H9 (cell line): ENCODE measurements around the gene POU5F1. TPM values are rescaled to one million over a fixed set of nuclear protein-coding genes. Genes with fewer than 3 reads are reported as not detected.

ENCODE experiments used
- DNase-seq: peaks from one replicate; pipeline ENCODE4 v3.0.0-alpha.2; 2017
- H2AFZ ChIP-seq: one replicate; pipeline ENCODE4 v1.6.1; 2013; ENCODE audit warnings: mild to moderate bottlenecking, low read length, control low read depth, moderate library complexity
- H2AK5ac ChIP-seq: 2 replicates; pipeline ENCODE4 v1.6.1; 2013; ENCODE audit warnings: low read length, control low read depth, mixed read lengths; ENCODE audit not compliant: insufficient read length
- H2BK120ac ChIP-seq: one replicate; pipeline ENCODE4 v1.6.1; 2013; ENCODE audit warnings: low read depth, mild to moderate bottlenecking, low read length, control low read depth, inconsistent platforms; ENCODE audit not compliant: poor library complexity, severe bottlenecking
- H2BK12ac ChIP-seq: 2 replicates; pipeline ENCODE4 v1.6.1; 2013; ENCODE audit warnings: low read length, control low read depth, mixed read lengths, low read depth; ENCODE audit not compliant: insufficient read length
- H2BK15ac ChIP-seq: 2 replicates; pipeline ENCODE4 v1.6.1; 2013; ENCODE audit warnings: low read depth, low read length, control low read depth
- H2BK20ac ChIP-seq: one replicate; pipeline ENCODE4 v1.6.1; 2013; ENCODE audit warnings: low read depth, mild to moderate bottlenecking, low read length, control low read depth, inconsistent platforms; ENCODE audit not compliant: poor library complexity, severe bottlenecking
- H2BK5ac ChIP-seq: 2 replicates; pipeline ENCODE4 v1.6.1; 2013; ENCODE audit warnings: low read length, control low read depth, mixed read lengths; ENCODE audit not compliant: insufficient read length
- H3K14ac ChIP-seq: 2 replicates; pipeline ENCODE4 v1.6.1; 2013; ENCODE audit warnings: low read length, control low read depth; ENCODE audit not compliant: insufficient read depth
- H3K18ac ChIP-seq: 2 replicates; pipeline ENCODE4 v1.6.1; 2013; ENCODE audit warnings: low read depth, mild to moderate bottlenecking, mixed read lengths, low read length, control low read depth; ENCODE audit not compliant: insufficient read length
- H3K23ac ChIP-seq: 2 replicates; pipeline ENCODE4 v1.6.1; 2013; ENCODE audit warnings: low read length, control low read depth, mixed read lengths, low read depth; ENCODE audit not compliant: insufficient read length
- H3K23me2 ChIP-seq: 2 replicates; pipeline ENCODE4 v1.6.1; 2013; ENCODE audit warnings: low read depth, mild to moderate bottlenecking, mixed read lengths, low read length, control low read depth; ENCODE audit not compliant: insufficient read length, poor library complexity, severe bottlenecking
- H3K27ac ChIP-seq: 2 replicates; pipeline ENCODE4 v1.5.1; 2013; ENCODE audit warnings: low read length, control low read depth, mixed read lengths, low read depth; ENCODE audit not compliant: insufficient read length
- H3K27me3 ChIP-seq: 2 replicates; pipeline ENCODE4 v1.6.1; 2013; ENCODE audit warnings: low read length, control low read depth, inconsistent platforms; ENCODE audit not compliant: insufficient read depth
- H3K4ac ChIP-seq: 2 replicates; pipeline ENCODE4 v1.6.1; 2013; ENCODE audit warnings: low read depth, mild to moderate bottlenecking, control low read depth, inconsistent platforms, low read length, moderate library complexity
- H3K4me1 ChIP-seq: 2 replicates; pipeline ENCODE4 v1.6.1; 2013; ENCODE audit warnings: low read length, control low read depth, inconsistent platforms; ENCODE audit not compliant: insufficient read depth
- H3K4me2 ChIP-seq: 2 replicates; pipeline ENCODE4 v1.6.1; 2013; ENCODE audit warnings: low read length, control low read depth, mixed read lengths; ENCODE audit not compliant: insufficient read length, insufficient read depth
- H3K56ac ChIP-seq: 2 replicates; pipeline ENCODE4 v1.6.1; 2013; ENCODE audit warnings: low read depth, mild to moderate bottlenecking, mixed read lengths, low read length, control low read depth; ENCODE audit not compliant: insufficient read length
- H3K79me1 ChIP-seq: 2 replicates; pipeline ENCODE4 v1.6.1; 2013; ENCODE audit warnings: low read depth, mild to moderate bottlenecking, moderate library complexity, low read length, control low read depth, inconsistent platforms; ENCODE audit not compliant: insufficient read depth, poor library complexity, severe bottlenecking
- H3K79me2 ChIP-seq: 2 replicates; pipeline ENCODE4 v1.6.1; 2013; ENCODE audit warnings: low read length, control low read depth, inconsistent platforms; ENCODE audit not compliant: insufficient read depth
- H3K9ac ChIP-seq: 2 replicates; pipeline ENCODE4 v1.6.1; 2013; ENCODE audit warnings: low read length, control low read depth, mixed read lengths; ENCODE audit not compliant: insufficient read length; ENCODE audit errors: extremely low read depth
- H3K9me3 ChIP-seq: one replicate; pipeline ENCODE4 v1.6.1; 2013; ENCODE audit warnings: low read depth, low read length, inconsistent platforms; ENCODE audit not compliant: control insufficient read depth
- H3T11ph ChIP-seq: one replicate; pipeline ENCODE4 v1.6.1; 2013; ENCODE audit warnings: mild to moderate bottlenecking, low read length, control low read depth, inconsistent platforms
- H4K20me1 ChIP-seq: one replicate; pipeline ENCODE4 v1.6.1; 2013; ENCODE audit not compliant: control insufficient read depth, insufficient read length, insufficient read depth
- H4K5ac ChIP-seq: 2 replicates; pipeline ENCODE4 v1.6.1; 2013; ENCODE audit warnings: low read depth, mild to moderate bottlenecking, mixed read lengths, low read length, control low read depth; ENCODE audit not compliant: insufficient read length
- H4K8ac ChIP-seq: replicated peaks from 2 replicates; pipeline ENCODE4 v1.6.1; 2013; ENCODE audit warnings: low read length, control low read depth, mixed read lengths, low read depth; ENCODE audit not compliant: insufficient read length
- H4K91ac ChIP-seq: 2 replicates; pipeline ENCODE4 v1.6.1; 2013; ENCODE audit warnings: low read depth, mild to moderate bottlenecking, moderate library complexity, mixed read lengths, low read length, control low read depth; ENCODE audit not compliant: insufficient read length
- H3K27ac Mint-ChIP-seq, 3 experiments: 2 replicates in 2 of 3; 3 replicates in 1 of 3; pipeline ENCODE4 v1.8.0; 2020 to 2021; ENCODE audit warnings: mixed read lengths in 3 of 3, mild to moderate bottlenecking in 1 of 3, moderate library complexity in 1 of 3
- H3K27me3 Mint-ChIP-seq: 2 replicates; pipeline ENCODE4 v1.8.0; 2021; ENCODE audit warnings: low read depth, mild to moderate bottlenecking, moderate library complexity, mixed read lengths
- H3K36me3 Mint-ChIP-seq, 3 experiments: 2 replicates in 2 of 3; 3 replicates in 1 of 3; pipeline ENCODE4 v1.8.0; 2020 to 2021; ENCODE audit warnings: low read depth in 3 of 3, mixed read lengths in 3 of 3; ENCODE audit not compliant: insufficient read depth in 1 of 3
- H3K4me1 Mint-ChIP-seq, 2 experiments: 2 replicates each; pipeline ENCODE4 v1.8.0; 2020; ENCODE audit warnings: mixed read lengths in 2 of 2
- H3K4me3 Mint-ChIP-seq, 2 experiments: 2 replicates in 1 of 2; 3 replicates in 1 of 2; pipeline ENCODE4 v1.8.0; 2020 to 2021; ENCODE audit warnings: mild to moderate bottlenecking in 2 of 2, mixed read lengths in 2 of 2, moderate library complexity in 1 of 2
- H3K9me3 Mint-ChIP-seq, 2 experiments: 2 replicates in 1 of 2; 3 replicates in 1 of 2; pipeline ENCODE4 v1.8.0; 2020; ENCODE audit warnings: mild to moderate bottlenecking in 2 of 2, mixed read lengths in 2 of 2, moderate library complexity in 1 of 2
- CTCF ChIP-seq: fragments of 200-600 bp; sonication (generic); conservative IDR thresholded peaks from 3 replicates; pipeline ENCODE4 v1.8.0; 2021; ENCODE audit warnings: antibody characterized with exemption, mild to moderate bottlenecking
- WGBS: extraction: QIAGEN DNeasy Blood & Tissue Kit; methylation state at CpG from one replicate; pipeline ENCODE4 v1.1.7; 2013; ENCODE audit warnings: missing lambda C conversion rate, low lambda C conversion rate, mixed read lengths; ENCODE audit not compliant: insufficient read length; ENCODE audit errors: extremely low coverage; 5-methylcytosine and 5-hydroxymethylcytosine counted together
- total RNA-seq: library from RNA; stranded (reverse); gene quantifications from 2 replicates; pipeline ENCODE4 v1.2.1, GENCODE V29; 2021

The POU5F1 gene
- total RNA-seq, 1 experiment from 2014 or later: 2,134 TPM

GRCh38 chr6:31187780-31188194 is 17.3 kb upstream of the POU5F1 start:
- Mint-ChIP-seq H3K4me1 (peaks cover 28 to 40% of the 10 kb centered on the region in 2 experiments), H3K9me3 (peaks cover 0 to 2% of the 10 kb centered on the region in 2 experiments; a peak in 2 of 5 replicates), H3K27me3 (no peaks in the 10 kb centered on the region), H3K4me3 (no peak overlapping the region), H3K27ac (no peak overlapping the region; a peak in 1 of 7 replicates), H3K36me3 (peaks cover 0 to 4% (median 3%) of the 10 kb centered on the region in 3 experiments; a peak in 4 of 7 replicates)
- Histone ChIP-seq H2BK12ac (no peak overlapping the region), H3K27me3 (no peaks in the 10 kb centered on the region), H3K4me1 (no peaks in the 10 kb centered on the region), H2BK20ac (no peak overlapping the region), H3K79me1 (no peaks in the 10 kb centered on the region), H3K56ac (no peak overlapping the region), H2BK120ac (no peak overlapping the region), H3T11ph (no peak overlapping the region), H4K20me1 (no peaks in the 10 kb centered on the region), H2AFZ (no peak overlapping the region), H3K79me2 (no peaks in the 10 kb centered on the region), H4K91ac (no peak overlapping the region), H3K9me3 (no peaks in the 10 kb centered on the region), H3K14ac (no peak overlapping the region), H3K18ac (no peak overlapping the region), H3K4ac (no peak overlapping the region), H2AK5ac (no peak overlapping the region), H3K27ac (no peak overlapping the region), H4K5ac (no peak overlapping the region), H3K23ac (no peak overlapping the region), H4K8ac (no peak overlapping the region), H3K4me2 (no peak overlapping the region), H2BK15ac (no peak overlapping the region), H3K9ac (no peak overlapping the region), H3K23me2 (no peaks in the 10 kb centered on the region), H2BK5ac (no peak overlapping the region)
- no peak for DNase-seq
- TF ChIP-seq CTCF: no peak
- WGBS: no CpG with 5 or more reads among the region's 5 CpGs
